Neural progenitor cell (in vitro differentiated cells): ENCODE measurements around the gene EP400. TPM values are rescaled to one million over a fixed set of nuclear protein-coding genes. Genes with fewer than 3 reads are reported as not detected.

ENCODE experiments used
- DNase-seq: peaks from one replicate; pipeline ENCODE4 v3.0.0-alpha.2; 2016; ENCODE audit warnings: low spot score
- H2AFZ ChIP-seq: fragments of 200-600 bp; sonication (generic); replicated peaks from 2 replicates; pipeline ENCODE4 v1.6.1; 2016; ENCODE audit warnings: antibody characterized with exemption
- H3F3A ChIP-seq: fragments of 200-600 bp; sonication (generic); 2 replicates; pipeline ENCODE4 v1.6.1; 2016; ENCODE audit warnings: antibody characterized with exemption, low read depth
- H3K27ac ChIP-seq: fragments of 200-600 bp; sonication (generic); 2 replicates; pipeline ENCODE4 v1.5.1; 2016; ENCODE audit warnings: mild to moderate bottlenecking
- H3K27me3 ChIP-seq: fragments of 200-600 bp; sonication (generic); 2 replicates; pipeline ENCODE4 v1.6.1; 2016; ENCODE audit warnings: mild to moderate bottlenecking, moderate library complexity
- H3K36me3 ChIP-seq: fragments of 200-600 bp; sonication (generic); 2 replicates; pipeline ENCODE4 v1.5.1; 2016
- H3K4me1 ChIP-seq: fragments of 200-600 bp; sonication (generic); 2 replicates; pipeline ENCODE4 v1.6.1; 2016; ENCODE audit warnings: mixed run types
- H3K4me2 ChIP-seq: fragments of 200-600 bp; sonication (generic); 2 replicates; pipeline ENCODE4 v1.6.1; 2016
- H3K4me3 ChIP-seq: fragments of 200-600 bp; sonication (generic); 2 replicates; pipeline ENCODE4 v1.5.1; 2016
- H3K79me2 ChIP-seq: fragments of 200-600 bp; sonication (generic); 2 replicates; pipeline ENCODE4 v1.6.1; 2016; ENCODE audit warnings: low read depth
- H3K9ac ChIP-seq: fragments of 200-600 bp; sonication (generic); 2 replicates; pipeline ENCODE4 v1.6.1; 2016
- H3K9me3 ChIP-seq: fragments of 200-600 bp; sonication (generic); 2 replicates; pipeline ENCODE4 v1.5.1; 2016; ENCODE audit warnings: low read depth
- H4K20me1 ChIP-seq: fragments of 200-600 bp; sonication (generic); 2 replicates; pipeline ENCODE4 v1.6.1; 2016; ENCODE audit warnings: low read depth
- H3K27ac Mint-ChIP-seq: 3 replicates; pipeline ENCODE4 v1.8.0; 2021; ENCODE audit warnings: mixed read lengths
- H3K27me3 Mint-ChIP-seq: 2 replicates; pipeline ENCODE4 v1.8.0; 2022; ENCODE audit warnings: low read depth, mild to moderate bottlenecking, inconsistent platforms, moderate library complexity, mixed read lengths; ENCODE audit not compliant: insufficient read depth
- H3K36me3 Mint-ChIP-seq: 3 replicates; pipeline ENCODE4 v1.8.0; 2021; ENCODE audit warnings: mixed read lengths
- H3K4me1 Mint-ChIP-seq: 3 replicates; pipeline ENCODE4 v1.8.0; 2021; ENCODE audit warnings: mixed read lengths
- H3K4me3 Mint-ChIP-seq: 3 replicates; pipeline ENCODE4 v1.8.0; 2021; ENCODE audit warnings: mild to moderate bottlenecking, moderate library complexity, mixed read lengths
- H3K9me3 Mint-ChIP-seq: 3 replicates; pipeline ENCODE4 v1.8.0; 2020; ENCODE audit warnings: mixed read lengths
- EZH2 ChIP-seq: fragments of 200-600 bp; sonication (generic); IDR thresholded peaks from 2 replicates; pipeline ENCODE4 v1.6.1; 2017; ENCODE audit warnings: antibody characterized with exemption, mild to moderate bottlenecking, moderate library complexity
- EZH2phosphoT487 ChIP-seq: fragments of 200-600 bp; sonication (generic); IDR thresholded peaks from 2 replicates; pipeline ENCODE4 v1.6.1; 2017; ENCODE audit warnings: antibody characterized with exemption
- total RNA-seq: library from RNA; depleted of rRNA; stranded (reverse); fragments of >200 nt; gene quantifications from 2 replicates; pipeline ENCODE4 v1.2.3, GENCODE V29; 2015; ENCODE audit warnings: low replicate concordance
- TF ChIP-seq, protein P1 (sequence below): fragments of 200-600 bp; sonication (generic); IDR thresholded peaks from 2 replicates; pipeline ENCODE4 v1.5.1; 2017; ENCODE audit warnings: antibody characterized with exemption, mild to moderate bottlenecking

Gene EP400
- total RNA-seq, 1 donor from 2014 or later: 16.3 TPM

DNA sequence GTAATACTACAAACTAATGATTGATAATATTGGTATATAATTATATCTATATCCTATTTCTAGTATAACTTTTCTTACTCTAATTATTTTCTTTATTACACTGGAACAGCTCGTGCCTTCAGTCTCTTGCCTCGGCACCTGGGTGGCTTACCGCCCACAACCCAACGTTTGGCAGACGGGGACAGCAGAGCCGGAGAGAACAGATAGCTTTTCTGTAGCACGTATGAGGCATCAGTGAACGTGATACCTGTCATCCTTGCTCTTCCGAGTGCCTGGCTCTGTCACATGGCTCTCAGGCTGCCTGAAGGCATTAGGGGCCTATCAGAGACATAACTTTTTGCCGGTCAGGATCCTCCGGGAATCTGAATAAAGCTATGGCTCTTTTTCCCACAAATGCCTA is 15.2 kb upstream of the EP400 start:
- no peak overlapping the region for H3K27ac Mint-ChIP-seq
- Histone ChIP-seq H3K4me2 (no peak overlapping the region), H3K4me1 (peaks cover 6% of the 10 kb centered on the region), H4K20me1 (peaks cover 16% of the 10 kb centered on the region), H3K9ac (no peak overlapping the region), H3K27me3 (no peaks in the 10 kb centered on the region), H3F3A (no peaks in the 10 kb centered on the region), H3K4me3 (no peak overlapping the region), H3K79me2 (peaks cover 25% of the 10 kb centered on the region), H3K27ac (no peak overlapping the region), H3K9me3 (no peaks in the 10 kb centered on the region), H2AFZ (no peak overlapping the region), H3K36me3 (peaks cover 3% of the 10 kb centered on the region)
- H3K27me3 Mint-ChIP-seq: peaks cover 2% of the 10 kb centered on the region
- DNase-seq: no peak
- TF ChIP-seq, protein P1, sequence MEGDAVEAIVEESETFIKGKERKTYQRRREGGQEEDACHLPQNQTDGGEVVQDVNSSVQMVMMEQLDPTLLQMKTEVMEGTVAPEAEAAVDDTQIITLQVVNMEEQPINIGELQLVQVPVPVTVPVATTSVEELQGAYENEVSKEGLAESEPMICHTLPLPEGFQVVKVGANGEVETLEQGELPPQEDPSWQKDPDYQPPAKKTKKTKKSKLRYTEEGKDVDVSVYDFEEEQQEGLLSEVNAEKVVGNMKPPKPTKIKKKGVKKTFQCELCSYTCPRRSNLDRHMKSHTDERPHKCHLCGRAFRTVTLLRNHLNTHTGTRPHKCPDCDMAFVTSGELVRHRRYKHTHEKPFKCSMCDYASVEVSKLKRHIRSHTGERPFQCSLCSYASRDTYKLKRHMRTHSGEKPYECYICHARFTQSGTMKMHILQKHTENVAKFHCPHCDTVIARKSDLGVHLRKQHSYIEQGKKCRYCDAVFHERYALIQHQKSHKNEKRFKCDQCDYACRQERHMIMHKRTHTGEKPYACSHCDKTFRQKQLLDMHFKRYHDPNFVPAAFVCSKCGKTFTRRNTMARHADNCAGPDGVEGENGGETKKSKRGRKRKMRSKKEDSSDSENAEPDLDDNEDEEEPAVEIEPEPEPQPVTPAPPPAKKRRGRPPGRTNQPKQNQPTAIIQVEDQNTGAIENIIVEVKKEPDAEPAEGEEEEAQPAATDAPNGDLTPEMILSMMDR: no peak
- no peak for TF ChIP-seq EZH2phosphoT487
- no peak for TF ChIP-seq EZH2
- peaks cover 4% of the 10 kb centered on the region for H3K4me1 Mint-ChIP-seq
- no peaks in the 10 kb centered on the region for H3K9me3 Mint-ChIP-seq
- no peak overlapping the region for H3K4me3 Mint-ChIP-seq
- H3K36me3 Mint-ChIP-seq: peaks cover 24% of the 10 kb centered on the region

DNA sequence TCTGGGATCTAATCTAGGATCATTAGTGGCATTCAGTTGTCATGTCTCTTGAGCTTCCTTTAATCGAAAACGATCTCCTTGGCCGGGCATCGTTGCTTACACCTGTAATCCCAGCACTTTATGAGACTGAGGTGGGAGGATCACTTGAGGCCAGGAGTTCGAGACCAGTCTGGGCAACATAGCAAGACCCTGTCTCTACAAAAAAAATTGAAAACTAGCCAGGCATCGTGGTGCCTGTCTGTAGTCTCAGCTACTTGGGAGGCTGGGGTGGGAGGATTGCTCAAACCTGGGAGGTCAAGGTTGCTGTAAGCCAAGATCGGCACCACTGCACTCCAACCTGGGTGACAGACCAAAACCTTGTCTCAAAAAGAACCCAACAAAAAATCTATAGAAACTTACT is 11.7 kb upstream of the EP400 start:
- DNase-seq: no peak
- Histone ChIP-seq H3K36me3 (peaks cover 3% of the 10 kb centered on the region), H3K9ac (no peak overlapping the region), H2AFZ (no peak overlapping the region), H3K9me3 (no peaks in the 10 kb centered on the region), H3K79me2 (no peaks in the 10 kb centered on the region), H3F3A (no peaks in the 10 kb centered on the region), H3K4me1 (no peaks in the 10 kb centered on the region), H3K4me3 (no peak overlapping the region), H3K27me3 (no peaks in the 10 kb centered on the region), H4K20me1 (no peaks in the 10 kb centered on the region), H3K27ac (no peak overlapping the region), H3K4me2 (no peak overlapping the region)
- Mint-ChIP-seq H3K4me3 (no peak overlapping the region), H3K4me1 (no peaks in the 10 kb centered on the region), H3K36me3 (peaks cover 20% of the 10 kb centered on the region), H3K27me3 (peaks cover 2% of the 10 kb centered on the region), H3K27ac (no peak overlapping the region), H3K9me3 (no peaks in the 10 kb centered on the region)
- TF ChIP-seq EZH2: no peak
- no peak for TF ChIP-seq EZH2phosphoT487
- TF ChIP-seq, protein P1: no peak

DNA sequence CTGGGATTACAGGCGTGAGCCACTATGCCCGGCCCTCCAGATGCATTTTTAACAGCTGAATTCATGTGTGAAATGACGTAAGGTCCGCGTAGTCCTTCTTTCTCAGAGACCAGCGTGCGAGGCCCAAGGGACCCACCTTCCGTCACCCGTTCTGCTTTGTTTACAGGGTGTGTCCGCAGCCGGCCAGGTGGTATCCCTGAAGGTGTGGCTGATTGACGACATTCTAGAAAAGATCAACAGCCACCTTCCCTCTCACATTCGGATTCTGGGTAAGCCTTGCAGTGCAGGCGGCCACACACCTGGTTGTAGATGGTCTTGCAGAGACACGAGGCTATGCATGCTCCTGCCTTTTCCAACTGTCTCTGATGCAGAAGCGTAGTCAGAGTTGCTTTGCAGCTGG is 10.7 kb upstream of the EP400 start:
- H3K27ac Mint-ChIP-seq: no peak overlapping the region
- no peaks in the 10 kb centered on the region for H4K20me1 ChIP-seq
- no peaks in the 10 kb centered on the region for H3K9me3 Mint-ChIP-seq
- no peaks in the 10 kb centered on the region for H3K36me3 ChIP-seq
- DNase-seq: no peak
- H3K4me2 ChIP-seq: no peak overlapping the region
- no peaks in the 10 kb centered on the region for H3K27me3 ChIP-seq
- no peaks in the 10 kb centered on the region for H3F3A ChIP-seq
- no peak overlapping the region for H3K4me3 Mint-ChIP-seq
- H3K4me1 Mint-ChIP-seq: no peaks in the 10 kb centered on the region
- no peak overlapping the region for H2AFZ ChIP-seq
- no peak overlapping the region for H3K9ac ChIP-seq
- no peak overlapping the region for H3K4me3 ChIP-seq
- no peaks in the 10 kb centered on the region for H3K9me3 ChIP-seq
- TF ChIP-seq, protein P1: no peak
- TF ChIP-seq EZH2 (no peak), EZH2phosphoT487 (no peak)
- H3K27me3 Mint-ChIP-seq: no peaks in the 10 kb centered on the region
- H3K36me3 Mint-ChIP-seq: peaks cover 17% of the 10 kb centered on the region
- no peaks in the 10 kb centered on the region for H3K4me1 ChIP-seq
- H3K79me2 ChIP-seq: no peaks in the 10 kb centered on the region
- H3K27ac ChIP-seq: no peak overlapping the region

DNA sequence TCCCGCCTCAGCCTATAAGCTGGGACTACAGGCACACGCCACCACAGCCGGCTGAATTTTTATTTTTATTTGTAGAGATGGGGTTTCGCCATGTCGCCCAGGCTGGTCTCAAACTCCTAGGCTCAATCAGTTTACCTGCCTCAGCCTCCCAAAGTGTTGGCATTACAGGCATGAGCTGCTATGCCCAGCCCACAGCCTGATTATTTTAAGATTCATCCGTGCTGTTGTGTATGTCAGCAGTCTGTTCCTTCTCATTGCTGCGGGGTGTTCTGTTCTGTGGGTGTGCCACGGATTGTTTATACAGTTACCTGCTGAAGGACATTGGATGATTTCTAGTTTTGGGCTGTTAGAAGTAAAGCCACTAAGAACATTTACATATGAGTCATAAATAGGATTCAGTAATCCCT is 9.6 kb upstream of the EP400 start:
- DNase-seq: no peak
- Mint-ChIP-seq H3K9me3 (no peaks in the 10 kb centered on the region), H3K4me1 (no peaks in the 10 kb centered on the region), H3K27ac (no peak overlapping the region), H3K27me3 (no peaks in the 10 kb centered on the region), H3K4me3 (no peak overlapping the region), H3K36me3 (peaks cover 19% of the 10 kb centered on the region)
- Histone ChIP-seq H2AFZ (no peak overlapping the region), H4K20me1 (no peaks in the 10 kb centered on the region), H3F3A (no peaks in the 10 kb centered on the region), H3K4me1 (no peaks in the 10 kb centered on the region), H3K79me2 (no peaks in the 10 kb centered on the region), H3K27ac (no peak overlapping the region), H3K4me2 (no peak overlapping the region), H3K9me3 (no peaks in the 10 kb centered on the region), H3K27me3 (no peaks in the 10 kb centered on the region), H3K4me3 (no peak overlapping the region), H3K9ac (no peak overlapping the region), H3K36me3 (no peaks in the 10 kb centered on the region)
- no peak for TF ChIP-seq EZH2phosphoT487
